ENCODE measurements around the gene NCOA7. TPM values are rescaled to one million over a fixed set of nuclear protein-coding genes. Genes with fewer than 3 reads are reported as not detected.

NCOA7 gene
- total RNA-seq, 1 donor from 2014 or later = 26.2 TPM

DNA sequence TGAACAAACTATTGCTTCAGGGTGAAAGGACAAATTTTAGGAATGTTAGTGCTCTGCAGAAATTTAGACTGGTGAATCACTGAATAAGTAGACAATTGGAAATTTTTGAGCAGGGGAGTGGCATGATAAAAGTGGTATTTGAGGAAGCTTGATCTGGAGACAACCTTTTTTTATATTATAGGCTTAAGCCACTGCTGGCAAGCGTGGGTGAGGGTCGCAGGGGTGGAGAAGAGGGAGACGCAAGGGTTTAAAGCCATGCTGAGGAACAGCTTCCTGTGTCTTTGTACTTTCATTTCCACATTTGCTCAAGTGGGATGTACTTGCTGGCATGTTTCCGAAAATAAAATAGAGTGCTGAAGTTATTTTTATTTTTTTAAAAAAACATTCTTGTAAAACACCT lies 23.7 kb downstream of the NCOA7 start:
- no peak overlapping the region for H3K4me3 Mint-ChIP-seq (ENCODE audit: unreplicated experiment)
- TF ChIP-seq, protein P1, sequence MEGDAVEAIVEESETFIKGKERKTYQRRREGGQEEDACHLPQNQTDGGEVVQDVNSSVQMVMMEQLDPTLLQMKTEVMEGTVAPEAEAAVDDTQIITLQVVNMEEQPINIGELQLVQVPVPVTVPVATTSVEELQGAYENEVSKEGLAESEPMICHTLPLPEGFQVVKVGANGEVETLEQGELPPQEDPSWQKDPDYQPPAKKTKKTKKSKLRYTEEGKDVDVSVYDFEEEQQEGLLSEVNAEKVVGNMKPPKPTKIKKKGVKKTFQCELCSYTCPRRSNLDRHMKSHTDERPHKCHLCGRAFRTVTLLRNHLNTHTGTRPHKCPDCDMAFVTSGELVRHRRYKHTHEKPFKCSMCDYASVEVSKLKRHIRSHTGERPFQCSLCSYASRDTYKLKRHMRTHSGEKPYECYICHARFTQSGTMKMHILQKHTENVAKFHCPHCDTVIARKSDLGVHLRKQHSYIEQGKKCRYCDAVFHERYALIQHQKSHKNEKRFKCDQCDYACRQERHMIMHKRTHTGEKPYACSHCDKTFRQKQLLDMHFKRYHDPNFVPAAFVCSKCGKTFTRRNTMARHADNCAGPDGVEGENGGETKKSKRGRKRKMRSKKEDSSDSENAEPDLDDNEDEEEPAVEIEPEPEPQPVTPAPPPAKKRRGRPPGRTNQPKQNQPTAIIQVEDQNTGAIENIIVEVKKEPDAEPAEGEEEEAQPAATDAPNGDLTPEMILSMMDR (IDR thresholded peaks at IDR 0.05; ENCODE audit: unreplicated experiment) = no peak
- H3K9me3 Mint-ChIP-seq (ENCODE audit: unreplicated experiment) = no peaks in the 10 kb centered on the region
- peaks cover 3% of the 10 kb centered on the region for H3K27me3 Mint-ChIP-seq (ENCODE audit: unreplicated experiment)
- H3K36me3 Mint-ChIP-seq (ENCODE audit: low read depth, unreplicated experiment) = peaks cover 4% of the 10 kb centered on the region
- no peak for DNase-seq (ENCODE audit: low spot score)
- H3K4me1 Mint-ChIP-seq (ENCODE audit: unreplicated experiment) = peaks cover 28% of the 10 kb centered on the region
- peak overlapping the region; percentile 33 for H3K27ac Mint-ChIP-seq (ENCODE audit: unreplicated experiment)

- H3K27ac Mint-ChIP-seq (ENCODE audit: unreplicated experiment) = peak overlapping the region; percentile 64
- no peaks in the 10 kb centered on the region for H3K9me3 Mint-ChIP-seq (ENCODE audit: unreplicated experiment)
- TF ChIP-seq, protein P1 (IDR thresholded peaks at IDR 0.05; ENCODE audit: unreplicated experiment) = no peak
- no peak for DNase-seq (ENCODE audit: low spot score)
- H3K4me1 Mint-ChIP-seq (ENCODE audit: unreplicated experiment) = peaks cover 28% of the 10 kb centered on the region
- H3K27me3 Mint-ChIP-seq (ENCODE audit: unreplicated experiment) = peaks cover 3% of the 10 kb centered on the region
- H3K36me3 Mint-ChIP-seq (ENCODE audit: low read depth, unreplicated experiment) = peaks cover 4% of the 10 kb centered on the region
- H3K4me3 Mint-ChIP-seq (ENCODE audit: unreplicated experiment) = no peak overlapping the region
Measured at GRCh38 chr6:125815080-125815910, 24.5 kb downstream of the NCOA7 start.

GRCh38 chr6:125816828-125817280 lies 26.1 kb downstream of the NCOA7 start:
- H3K36me3 Mint-ChIP-seq (ENCODE audit: low read depth, unreplicated experiment) = peaks cover 11% of the 10 kb centered on the region
- peaks cover 28% of the 10 kb centered on the region for H3K4me1 Mint-ChIP-seq (ENCODE audit: unreplicated experiment)
- H3K27ac Mint-ChIP-seq (ENCODE audit: unreplicated experiment) = no peak overlapping the region
- H3K4me3 Mint-ChIP-seq (ENCODE audit: unreplicated experiment) = peak overlapping the region; percentile 23
- no peak for DNase-seq (ENCODE audit: low spot score)
- H3K9me3 Mint-ChIP-seq (ENCODE audit: unreplicated experiment) = no peaks in the 10 kb centered on the region
- TF ChIP-seq, protein P1 (IDR thresholded peaks at IDR 0.05; ENCODE audit: unreplicated experiment) = no peak
- H3K27me3 Mint-ChIP-seq (ENCODE audit: unreplicated experiment) = peaks cover 3% of the 10 kb centered on the region

GRCh38 chr6:125818225-125818657 lies 27.5 kb downstream of the NCOA7 start:
- Mint-ChIP-seq H3K9me3 (ENCODE audit: unreplicated experiment) (no peaks in the 10 kb centered on the region), H3K36me3 (ENCODE audit: low read depth, unreplicated experiment) (peaks cover 12% of the 10 kb centered on the region), H3K27me3 (ENCODE audit: unreplicated experiment) (peaks cover 3% of the 10 kb centered on the region), H3K4me3 (ENCODE audit: unreplicated experiment) (no peak overlapping the region), H3K4me1 (ENCODE audit: unreplicated experiment) (peaks cover 23% of the 10 kb centered on the region), H3K27ac (ENCODE audit: unreplicated experiment) (peak overlapping the region; percentile 49)
- DNase-seq (ENCODE audit: low spot score) = no peak
- TF ChIP-seq, protein P1 (IDR thresholded peaks at IDR 0.05; ENCODE audit: unreplicated experiment) = no peak

DNA sequence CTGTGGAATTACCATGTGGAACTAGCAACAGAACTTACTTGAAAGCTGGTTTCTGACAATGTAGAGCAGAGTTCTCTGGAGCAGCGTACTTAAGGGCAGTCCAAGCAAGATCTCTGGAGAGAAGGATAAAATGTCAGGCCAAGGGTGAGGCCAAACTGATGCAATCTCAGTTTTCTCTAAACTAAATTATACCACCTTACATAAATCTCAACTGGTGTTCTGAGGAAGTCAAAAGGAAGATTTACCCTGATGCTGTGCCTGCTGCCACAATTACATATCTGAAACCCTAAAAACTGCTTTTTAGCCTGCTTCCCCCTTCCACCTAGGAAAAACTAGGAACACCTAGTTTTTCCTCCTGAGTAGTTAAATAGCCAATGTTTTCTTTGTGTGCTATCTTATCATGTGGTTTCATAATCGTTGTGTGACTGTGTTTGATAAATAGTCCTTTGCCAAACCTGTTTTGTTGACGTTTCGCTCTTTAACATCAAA lies 28.1 kb downstream of the NCOA7 start:
- H3K4me1 Mint-ChIP-seq (ENCODE audit: unreplicated experiment) = peaks cover 23% of the 10 kb centered on the region
- no peak for DNase-seq (ENCODE audit: low spot score)
- no peak overlapping the region for H3K27ac Mint-ChIP-seq (ENCODE audit: unreplicated experiment)
- TF ChIP-seq, protein P1 (IDR thresholded peaks at IDR 0.05; ENCODE audit: unreplicated experiment) = no peak
- no peak overlapping the region for H3K4me3 Mint-ChIP-seq (ENCODE audit: unreplicated experiment)
- peaks cover 3% of the 10 kb centered on the region for H3K27me3 Mint-ChIP-seq (ENCODE audit: unreplicated experiment)
- peaks cover 12% of the 10 kb centered on the region for H3K36me3 Mint-ChIP-seq (ENCODE audit: low read depth, unreplicated experiment)
- H3K9me3 Mint-ChIP-seq (ENCODE audit: unreplicated experiment) = no peaks in the 10 kb centered on the region

Measured in endothelial cell (in vitro differentiated cells).